Adrenal gland (tissue), 5 donors: Measurements from ENCODE around the gene DNAH11.
"Not testable (repeated sequence)": the region's sequence is repeated elsewhere in the genome, so short reads cannot be mapped to it uniquely, and the experiment has no call there.

Experiments used
- POLR2A ChIP-seq, 2 donors: fragments of 450-650 bp; IDR thresholded peaks; one replicate each; pipeline ENCODE4 v1.6.1; 2017; ENCODE audit warnings: antibody characterized with exemption in 2 of 2, mild to moderate bottlenecking in 2 of 2, moderate library complexity in 1 of 2
- TF ChIP-seq, protein P1 (sequence below), 6 experiments: fragments of 450-650 bp in 4 of 6; fragments of 200-600 bp in 2 of 6; sonication (generic) in 1 of 6; IDR thresholded peaks; 1 replicate in 5 of 6; 2 replicates in 1 of 6; pipeline versions ENCODE4 v1.5.1 to v1.8.0; 2016 to 2021; ENCODE audit warnings: antibody characterized with exemption in 6 of 6, mild to moderate bottlenecking in 2 of 6, moderate library complexity in 1 of 6
- donor health status: DM: no; HTN: no; CAD: no.

DNA sequence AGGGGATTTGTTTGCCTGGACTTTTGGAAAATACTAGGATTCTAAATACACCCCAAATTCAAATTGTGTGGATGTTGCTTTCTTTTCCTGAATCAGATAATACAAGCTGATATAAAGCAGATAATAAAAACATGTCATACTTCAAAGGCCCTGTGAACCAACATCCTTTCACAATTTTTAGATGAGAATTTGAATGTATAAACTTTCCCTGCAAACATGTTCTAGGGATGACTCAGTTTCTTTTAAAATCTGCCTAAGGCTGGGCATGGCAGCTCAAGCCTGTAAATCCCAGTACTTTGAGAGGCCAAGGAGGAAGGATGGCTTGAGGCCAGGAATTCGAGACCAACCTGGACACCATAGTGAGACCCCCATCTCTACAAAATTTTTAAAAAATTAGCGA, 340.7 kb downstream of the DNAH11 start:
- TF ChIP-seq, protein P1, sequence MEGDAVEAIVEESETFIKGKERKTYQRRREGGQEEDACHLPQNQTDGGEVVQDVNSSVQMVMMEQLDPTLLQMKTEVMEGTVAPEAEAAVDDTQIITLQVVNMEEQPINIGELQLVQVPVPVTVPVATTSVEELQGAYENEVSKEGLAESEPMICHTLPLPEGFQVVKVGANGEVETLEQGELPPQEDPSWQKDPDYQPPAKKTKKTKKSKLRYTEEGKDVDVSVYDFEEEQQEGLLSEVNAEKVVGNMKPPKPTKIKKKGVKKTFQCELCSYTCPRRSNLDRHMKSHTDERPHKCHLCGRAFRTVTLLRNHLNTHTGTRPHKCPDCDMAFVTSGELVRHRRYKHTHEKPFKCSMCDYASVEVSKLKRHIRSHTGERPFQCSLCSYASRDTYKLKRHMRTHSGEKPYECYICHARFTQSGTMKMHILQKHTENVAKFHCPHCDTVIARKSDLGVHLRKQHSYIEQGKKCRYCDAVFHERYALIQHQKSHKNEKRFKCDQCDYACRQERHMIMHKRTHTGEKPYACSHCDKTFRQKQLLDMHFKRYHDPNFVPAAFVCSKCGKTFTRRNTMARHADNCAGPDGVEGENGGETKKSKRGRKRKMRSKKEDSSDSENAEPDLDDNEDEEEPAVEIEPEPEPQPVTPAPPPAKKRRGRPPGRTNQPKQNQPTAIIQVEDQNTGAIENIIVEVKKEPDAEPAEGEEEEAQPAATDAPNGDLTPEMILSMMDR (IDR thresholded peaks at IDR 0.05): not testable (repeated sequence)
- not testable (repeated sequence) for TF ChIP-seq POLR2A (IDR thresholded peaks at IDR 0.05)
